ENCODE results near the gene CNPPD1. TPM values are rescaled to one million over a fixed set of nuclear protein-coding genes. Genes with fewer than 3 reads are reported as not detected.

CNPPD1 gene
- 20.4 TPM for polyA plus RNA-seq (2013, experiment 1 of 2)
- 15.6 TPM for polyA plus RNA-seq (2013, experiment 2 of 2)

DNA sequence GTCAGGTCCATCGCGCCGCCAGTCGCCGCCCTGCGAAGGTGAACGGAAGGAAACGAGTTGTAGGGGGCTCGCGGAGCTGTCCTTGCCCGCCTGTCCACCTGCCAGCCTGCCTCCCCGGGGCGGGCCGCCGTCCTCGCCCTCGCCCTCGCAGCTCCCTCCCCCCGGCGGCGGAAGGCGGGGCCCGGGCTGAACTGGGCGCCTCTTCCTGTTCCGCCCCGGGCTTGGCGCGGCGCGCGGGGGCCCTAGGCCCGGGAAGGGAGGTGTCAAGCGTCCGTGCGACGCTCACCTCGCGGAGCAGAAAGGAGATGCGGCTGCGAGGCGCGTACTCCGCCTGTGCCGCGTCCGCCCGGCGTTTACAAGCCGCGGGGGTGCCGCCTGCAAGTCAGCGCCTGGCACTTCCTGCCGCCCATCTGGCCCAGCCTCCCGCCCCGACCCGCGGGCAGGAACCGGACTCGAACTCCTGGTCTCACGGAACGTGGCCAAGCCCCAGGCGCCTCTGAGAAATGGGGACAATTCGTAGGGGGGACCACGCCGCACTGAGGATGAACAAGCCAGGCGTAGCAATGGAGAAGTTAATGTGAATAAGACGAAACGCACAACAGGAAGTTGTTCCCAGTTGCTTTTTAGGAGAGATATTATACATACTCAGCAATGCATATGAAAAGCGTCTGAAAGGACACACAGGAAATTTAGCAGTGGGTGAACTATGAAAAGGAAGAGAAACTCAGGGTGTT lies at the start of gene CNPPD1:
Gene CNPPD1 (minus strand): TSS at position 108 of the 734 bp plus-strand sequence. CDS start 97 bp downstream, at position 11.
- peaks cover 6% of the 10 kb centered on the region for H3K4me1 ChIP-seq (ENCODE audit: control insufficient read depth, insufficient read depth, low read length, poor library complexity, severe bottlenecking)
- H3K9me3 ChIP-seq (ENCODE audit: control insufficient read depth, low read length): no peaks in the 10 kb centered on the region
- peak within 1 kb of the TSS; percentile 93 for H3K27ac ChIP-seq (ENCODE audit: low read depth, low read length, severe bottlenecking)
- H3K36me3 ChIP-seq (ENCODE audit: control insufficient read depth, insufficient read depth, low read length): peaks cover 57% of the 10 kb centered on the region
- H3K4me3 ChIP-seq (ENCODE audit: extremely low read depth, insufficient read depth, low read length, poor library complexity, severe bottlenecking): peak within 1 kb of the TSS; percentile 71
- 0% methylated on average over 45 to 63 of the region's 69 CpGs for WGBS, 2 experiments (ENCODE audit: insufficient coverage in 2 of 2)

DNA sequence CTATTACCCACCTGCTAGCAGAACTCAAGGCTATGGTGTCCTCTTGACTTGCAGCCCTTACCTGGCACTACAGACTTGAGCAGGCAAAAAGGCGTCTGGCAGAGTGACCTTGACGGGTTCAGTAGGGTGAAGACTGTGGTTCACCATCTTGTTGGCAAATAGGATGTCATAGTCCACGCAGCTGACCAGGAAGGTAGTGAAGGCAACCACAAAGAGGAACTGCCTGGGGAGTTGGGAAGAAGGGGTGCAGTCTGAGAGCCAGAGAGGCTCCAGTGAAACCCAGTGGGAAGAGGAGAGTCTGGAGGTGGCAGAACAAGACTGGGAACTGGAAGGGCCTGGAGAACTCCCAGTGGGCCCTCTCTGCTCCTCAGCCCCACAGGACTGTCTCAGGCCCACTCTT lies 48.6 kb upstream of the CNPPD1 start:
- H3K27ac ChIP-seq (ENCODE audit: low read depth, low read length, severe bottlenecking): no peak overlapping the region
- 93 to 95% methylated on average over 3 of the region's 3 CpGs for WGBS, 2 experiments (ENCODE audit: insufficient coverage in 2 of 2)
- H3K9me3 ChIP-seq (ENCODE audit: control insufficient read depth, low read length): no peaks in the 10 kb centered on the region
- peaks cover 75% of the 10 kb centered on the region for H3K36me3 ChIP-seq (ENCODE audit: control insufficient read depth, insufficient read depth, low read length)
- H3K4me1 ChIP-seq (ENCODE audit: control insufficient read depth, insufficient read depth, low read length, poor library complexity, severe bottlenecking): peaks cover 14% of the 10 kb centered on the region
- no peak overlapping the region for H3K4me3 ChIP-seq (ENCODE audit: extremely low read depth, insufficient read depth, low read length, poor library complexity, severe bottlenecking)

DNA sequence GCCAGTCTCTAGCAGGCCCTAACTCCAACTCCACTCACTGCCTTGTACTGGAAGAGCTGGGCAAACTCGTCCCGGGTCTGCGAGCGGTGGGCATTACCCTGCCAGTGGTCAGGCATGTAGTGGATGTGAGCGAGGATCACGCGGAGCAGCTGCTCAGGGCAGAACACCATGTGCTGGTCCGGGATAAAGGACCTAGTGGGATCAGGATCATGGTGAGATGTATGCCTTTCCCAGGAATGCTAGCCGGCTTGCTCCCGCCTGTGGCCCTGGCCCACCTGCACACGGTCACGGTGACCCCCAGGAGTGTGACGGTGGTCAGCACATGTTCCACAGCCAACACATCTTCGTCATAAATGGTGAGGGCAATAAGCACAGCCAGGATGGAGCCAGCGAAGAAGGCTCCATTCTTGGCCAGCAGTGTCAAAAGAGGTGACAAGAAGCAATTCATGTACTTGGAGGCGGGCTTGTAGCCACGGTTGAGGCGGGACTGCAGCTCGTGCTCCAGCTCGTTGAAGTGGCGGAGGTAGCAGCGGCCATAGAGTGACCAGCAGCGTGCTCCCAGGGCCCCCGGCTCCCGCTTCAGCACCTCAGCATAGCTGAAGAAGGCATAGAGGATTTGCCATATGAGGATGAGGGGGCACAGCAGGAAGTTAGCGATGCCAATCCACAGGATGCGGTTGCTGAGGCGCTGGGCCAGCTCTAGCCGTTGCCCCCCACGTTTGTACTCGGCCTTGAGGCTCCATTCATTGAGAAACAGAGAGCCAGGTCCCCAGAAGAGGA lies 47.3 kb upstream of the CNPPD1 start:
- Histone ChIP-seq H3K36me3 (ENCODE audit: control insufficient read depth, insufficient read depth, low read length) (peaks cover 82% of the 10 kb centered on the region), H3K4me3 (ENCODE audit: extremely low read depth, insufficient read depth, low read length, poor library complexity, severe bottlenecking) (no peak overlapping the region), H3K27ac (ENCODE audit: low read depth, low read length, severe bottlenecking) (no peak overlapping the region), H3K4me1 (ENCODE audit: control insufficient read depth, insufficient read depth, low read length, poor library complexity, severe bottlenecking) (peaks cover 16% of the 10 kb centered on the region), H3K9me3 (ENCODE audit: control insufficient read depth, low read length) (no peaks in the 10 kb centered on the region)
- WGBS, 2 experiments (ENCODE audit: insufficient coverage in 2 of 2): 95 to 97% methylated on average over 24 to 30 of the region's 31 CpGs

DNA sequence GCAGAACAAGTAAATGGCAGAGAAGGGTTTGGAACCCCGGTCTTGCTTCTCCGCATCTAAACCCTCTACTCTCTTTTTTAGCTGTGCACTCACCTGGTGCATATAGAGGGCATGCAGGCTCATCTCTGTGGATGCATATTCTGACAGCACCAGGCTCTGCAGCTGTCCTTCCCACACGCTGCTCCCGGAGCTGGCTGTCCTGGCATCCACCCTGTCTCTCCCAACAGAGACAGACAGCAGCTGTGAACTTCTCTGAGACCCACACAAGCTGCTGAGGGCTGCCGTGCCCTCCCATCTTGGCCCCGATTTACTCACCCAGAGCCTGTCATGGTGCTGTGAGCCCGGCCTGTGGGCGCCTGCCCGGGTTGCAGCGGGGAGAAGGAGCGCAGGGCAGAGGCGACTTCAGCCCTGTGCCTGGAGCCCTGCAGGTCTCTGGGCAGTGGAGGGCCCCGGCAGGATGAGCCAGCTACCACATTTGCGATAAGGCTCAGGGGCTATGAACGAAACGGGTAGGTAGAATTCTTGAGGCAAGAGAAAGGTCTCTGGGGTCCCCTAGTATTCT lies 45.3 kb upstream of the CNPPD1 start:
- H3K36me3 ChIP-seq (ENCODE audit: control insufficient read depth, insufficient read depth, low read length): peaks cover 71% of the 10 kb centered on the region
- H3K4me3 ChIP-seq (ENCODE audit: extremely low read depth, insufficient read depth, low read length, poor library complexity, severe bottlenecking): no peak overlapping the region
- 95 to 97% methylated on average over 13 to 15 of the region's 16 CpGs for WGBS, 2 experiments (ENCODE audit: insufficient coverage in 2 of 2)
- H3K27ac ChIP-seq (ENCODE audit: low read depth, low read length, severe bottlenecking): no peak overlapping the region
- H3K9me3 ChIP-seq (ENCODE audit: control insufficient read depth, low read length): no peaks in the 10 kb centered on the region
- H3K4me1 ChIP-seq (ENCODE audit: control insufficient read depth, insufficient read depth, low read length, poor library complexity, severe bottlenecking): peaks cover 7% of the 10 kb centered on the region

DNA sequence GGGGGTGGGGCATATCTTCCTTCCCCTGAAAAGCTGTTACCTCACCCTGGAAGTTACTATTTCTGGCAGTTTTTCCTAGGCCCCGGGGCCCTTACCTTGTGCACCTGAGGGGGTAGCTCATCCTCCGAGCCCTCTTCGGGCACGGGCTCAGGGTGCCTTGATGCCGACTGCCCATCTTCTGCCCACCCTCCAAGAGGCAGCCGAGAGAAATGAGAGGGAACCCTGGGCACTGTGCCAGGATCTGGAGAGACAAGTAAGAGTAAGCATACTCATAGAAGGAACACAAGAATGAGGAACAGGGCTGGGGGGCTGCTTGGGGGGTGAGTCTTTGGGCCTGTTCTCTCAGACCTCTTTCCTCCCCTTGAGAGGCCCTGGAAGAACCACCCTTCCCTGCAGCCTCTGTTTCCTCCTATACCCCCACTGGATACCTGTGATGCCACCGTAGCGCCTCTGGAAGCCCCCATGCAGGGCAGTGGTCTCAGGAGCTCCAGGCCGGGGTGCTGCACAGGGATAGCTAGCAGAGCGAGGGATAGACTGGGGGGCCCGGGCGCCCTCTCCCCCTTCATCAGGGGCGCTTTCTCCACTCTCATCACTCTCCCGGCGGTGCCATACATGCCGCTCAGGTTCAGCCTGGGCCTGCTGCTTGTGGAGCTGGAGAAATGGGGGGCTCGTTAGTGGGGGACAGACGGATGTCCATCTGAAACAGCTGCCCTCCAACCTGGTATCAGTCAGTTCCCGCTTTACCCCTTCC lies 44.1 kb upstream of the CNPPD1 start:
- Histone ChIP-seq H3K36me3 (ENCODE audit: control insufficient read depth, insufficient read depth, low read length) (peaks cover 60% of the 10 kb centered on the region), H3K4me3 (ENCODE audit: extremely low read depth, insufficient read depth, low read length, poor library complexity, severe bottlenecking) (no peak overlapping the region), H3K4me1 (ENCODE audit: control insufficient read depth, insufficient read depth, low read length, poor library complexity, severe bottlenecking) (peaks cover 7% of the 10 kb centered on the region)

DNA sequence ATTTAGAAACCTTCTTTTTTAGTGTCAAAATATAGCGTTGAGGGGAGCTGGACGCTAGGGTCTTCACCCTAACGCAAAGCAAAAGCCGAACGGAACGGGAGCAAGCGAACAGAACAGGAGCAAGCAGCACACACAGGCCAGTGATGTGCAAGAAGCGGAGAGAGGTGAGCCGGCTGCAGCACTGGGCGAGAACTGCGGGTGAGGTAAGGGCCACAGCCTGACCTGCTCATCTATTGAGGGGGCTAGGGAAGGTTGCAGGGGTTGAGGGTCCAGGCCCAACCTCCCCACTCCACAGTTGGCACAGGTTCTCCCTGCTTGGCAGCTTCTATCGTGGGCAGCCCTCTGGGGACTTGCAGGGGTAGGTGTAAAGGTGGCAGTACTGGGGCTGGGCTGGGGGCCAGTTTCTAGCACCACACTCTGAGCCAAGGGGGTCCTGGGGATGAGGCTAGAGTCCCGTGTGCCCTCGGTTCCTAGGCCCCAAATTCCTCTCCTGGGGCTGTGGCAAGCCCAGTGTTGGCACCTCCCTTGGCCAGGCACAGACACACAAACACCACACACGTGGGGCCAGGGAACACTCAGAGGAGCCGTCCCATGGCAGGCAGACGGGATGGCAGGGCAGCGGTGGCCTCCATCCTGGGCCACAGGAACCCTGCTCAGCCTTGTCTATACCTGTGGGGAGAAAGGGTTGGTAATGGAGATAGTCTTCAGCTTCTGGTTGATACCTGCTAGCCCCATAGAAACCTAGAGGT lies 43.2 kb upstream of the CNPPD1 start:
- Histone ChIP-seq H3K9me3 (ENCODE audit: control insufficient read depth, low read length) (no peaks in the 10 kb centered on the region), H3K36me3 (ENCODE audit: control insufficient read depth, insufficient read depth, low read length) (peaks cover 58% of the 10 kb centered on the region), H3K4me3 (ENCODE audit: extremely low read depth, insufficient read depth, low read length, poor library complexity, severe bottlenecking) (no peak overlapping the region), H3K27ac (ENCODE audit: low read depth, low read length, severe bottlenecking) (no peak overlapping the region), H3K4me1 (ENCODE audit: control insufficient read depth, insufficient read depth, low read length, poor library complexity, severe bottlenecking) (peaks cover 7% of the 10 kb centered on the region)
- WGBS, 2 experiments (ENCODE audit: insufficient coverage in 2 of 2): 94 to 98% methylated on average over 14 to 15 of the region's 18 CpGs

More for the DNA sequence above, 44.1 kb upstream of the CNPPD1 start:
- Histone ChIP-seq H3K27ac (ENCODE audit: low read depth, low read length, severe bottlenecking) (no peak overlapping the region), H3K9me3 (ENCODE audit: control insufficient read depth, low read length) (no peaks in the 10 kb centered on the region)
- WGBS, 2 experiments (ENCODE audit: insufficient coverage in 2 of 2): 96 to 100% methylated on average over 5 to 13 of the region's 19 CpGs

DNA sequence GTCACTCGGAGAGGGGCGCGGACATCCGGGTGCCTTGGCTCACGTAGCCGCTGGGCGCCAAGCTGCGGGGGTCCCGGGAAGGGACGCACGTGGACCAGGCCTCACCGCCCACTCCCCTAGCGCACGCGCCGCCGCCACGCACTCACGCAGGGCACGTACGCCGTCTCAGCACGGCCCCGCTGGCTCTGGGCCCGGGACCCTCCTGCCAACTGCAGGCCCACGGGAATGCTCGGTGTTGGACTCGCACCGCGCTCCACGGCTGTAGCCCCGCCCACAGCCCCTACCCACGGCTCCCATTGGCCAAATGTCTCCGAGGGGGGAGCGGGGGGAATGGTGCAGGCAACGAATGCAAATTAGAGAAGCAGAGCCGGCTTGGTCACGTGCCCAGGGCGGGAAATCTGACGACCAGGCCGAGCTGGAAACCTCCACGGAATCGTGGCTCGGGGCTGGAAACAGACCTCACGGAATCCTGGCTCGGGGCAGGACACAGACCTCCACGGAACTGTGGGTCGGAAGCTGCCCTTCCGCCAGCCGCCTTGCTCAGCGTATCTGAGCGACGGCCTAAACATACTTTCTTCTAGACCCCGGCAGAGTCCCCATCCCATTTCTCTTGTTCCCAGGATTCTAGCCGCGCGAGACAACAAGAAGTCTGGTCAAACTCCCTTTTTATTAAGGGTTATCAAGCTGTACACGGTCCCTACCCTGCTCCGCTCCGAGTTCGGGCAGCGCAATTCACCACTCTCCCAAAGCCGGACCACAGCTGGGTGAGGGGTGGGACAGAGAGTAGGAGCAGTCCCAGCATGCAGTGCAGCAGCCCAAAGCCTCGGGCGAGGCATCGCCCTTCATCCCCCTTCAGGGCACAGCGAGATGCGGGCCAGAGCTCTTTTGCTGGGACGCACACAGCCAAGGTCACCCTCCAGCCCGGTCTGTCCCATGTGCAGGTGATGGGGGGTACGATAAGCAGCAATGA lies 42.3 kb upstream of the CNPPD1 start, which contains the start of gene ABCB6:
Gene ABCB6 (minus strand): TSS at position 227 of the 970 bp plus-strand sequence. CDS start 285 bp downstream, outside the sequence.
- Histone ChIP-seq H3K4me3 (ENCODE audit: extremely low read depth, insufficient read depth, low read length, poor library complexity, severe bottlenecking) (peak within 1 kb of the TSS; percentile 52), H3K9me3 (ENCODE audit: control insufficient read depth, low read length) (no peaks in the 10 kb centered on the region), H3K27ac (ENCODE audit: low read depth, low read length, severe bottlenecking) (peak within 1 kb of the TSS; percentile 96), H3K4me1 (ENCODE audit: control insufficient read depth, insufficient read depth, low read length, poor library complexity, severe bottlenecking) (peaks cover 7% of the 10 kb centered on the region), H3K36me3 (ENCODE audit: control insufficient read depth, insufficient read depth, low read length) (peaks cover 56% of the 10 kb centered on the region)
- whole genome bisulfite sequencing, 2 experiments (ENCODE audit: insufficient coverage in 2 of 2): 23 to 28% methylated on average over 56 to 66 of the region's 71 CpGs

DNA sequence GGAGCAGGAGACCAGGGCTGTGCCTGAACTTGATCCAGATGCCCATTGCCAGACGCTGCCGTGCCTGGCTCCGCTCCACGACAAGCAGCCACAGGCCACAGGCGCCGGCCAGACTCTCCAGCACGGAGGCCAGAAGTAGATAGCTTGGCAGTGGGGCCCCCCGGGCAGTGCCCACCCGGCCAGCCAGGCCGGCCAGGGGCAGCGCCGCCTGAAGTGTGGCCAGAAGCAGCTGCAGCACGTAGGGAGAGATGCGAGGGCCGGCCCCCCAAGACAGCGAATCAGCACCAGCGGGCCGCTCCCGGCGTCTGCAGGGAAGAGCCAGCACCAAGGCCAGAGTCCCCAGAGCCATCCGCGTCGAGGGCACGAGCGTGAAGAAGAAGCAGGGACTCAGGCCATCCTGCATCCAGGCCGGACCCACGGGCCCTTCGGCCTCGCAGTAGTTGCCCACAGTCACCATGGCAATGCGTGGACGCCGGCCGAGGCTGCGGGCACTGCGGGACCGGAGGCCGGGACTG lies 41.5 kb upstream of the CNPPD1 start:
- peak overlapping the region; percentile 52 for H3K4me3 ChIP-seq (ENCODE audit: extremely low read depth, insufficient read depth, low read length, poor library complexity, severe bottlenecking)

DNA sequence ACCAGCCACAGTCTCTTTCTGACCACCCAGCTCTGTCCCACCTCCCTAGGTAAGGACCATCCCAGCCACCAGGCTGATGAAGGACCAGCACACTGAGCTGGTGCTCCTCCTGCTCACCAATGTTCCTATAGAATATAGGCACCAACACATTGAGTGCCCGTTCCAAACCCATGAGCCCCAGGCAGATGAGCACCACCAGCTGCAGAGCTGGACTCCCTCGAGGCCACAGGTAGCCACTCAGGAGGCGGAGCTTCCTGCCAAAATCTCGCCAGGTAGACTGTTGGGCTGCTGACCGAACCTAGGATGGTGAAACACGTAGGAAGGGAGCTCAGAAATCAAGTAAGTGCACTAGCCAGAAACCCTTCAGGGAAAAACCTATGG lies 39.8 kb upstream of the CNPPD1 start:
- H3K9me3 ChIP-seq (ENCODE audit: control insufficient read depth, low read length): no peaks in the 10 kb centered on the region
- WGBS, 2 experiments (ENCODE audit: insufficient coverage in 2 of 2): 96 to 98% methylated on average over 5 to 6 of the region's 6 CpGs
- H3K27ac ChIP-seq (ENCODE audit: low read depth, low read length, severe bottlenecking): no peak overlapping the region
- H3K4me1 ChIP-seq (ENCODE audit: control insufficient read depth, insufficient read depth, low read length, poor library complexity, severe bottlenecking): peaks cover 7% of the 10 kb centered on the region
- no peak overlapping the region for H3K4me3 ChIP-seq (ENCODE audit: extremely low read depth, insufficient read depth, low read length, poor library complexity, severe bottlenecking)
- H3K36me3 ChIP-seq (ENCODE audit: control insufficient read depth, insufficient read depth, low read length): peaks cover 54% of the 10 kb centered on the region

More for the DNA sequence above, 41.5 kb upstream of the CNPPD1 start:
- WGBS, 2 experiments (ENCODE audit: insufficient coverage in 2 of 2): 1% methylated on average over 36 to 37 of the region's 37 CpGs
- Histone ChIP-seq H3K36me3 (ENCODE audit: control insufficient read depth, insufficient read depth, low read length) (peaks cover 56% of the 10 kb centered on the region), H3K9me3 (ENCODE audit: control insufficient read depth, low read length) (no peaks in the 10 kb centered on the region), H3K4me1 (ENCODE audit: control insufficient read depth, insufficient read depth, low read length, poor library complexity, severe bottlenecking) (peaks cover 7% of the 10 kb centered on the region), H3K27ac (ENCODE audit: low read depth, low read length, severe bottlenecking) (peak overlapping the region; percentile 96)
